Pancreas (tissue), 10 donors: Measurements from ENCODE around the gene HCN3. TPM values are rescaled to one million over a fixed set of nuclear protein-coding genes. Genes with fewer than 3 reads are reported as not detected.

ENCODE experiments used
- ATAC-seq, 4 donors: fragments of 200-7000 bp; cut with Tn5 transposase; one replicate each; pipeline versions ENCODE4 v1.8.0 to v1.9.1; 2020; ENCODE audit warnings: mild to moderate bottlenecking in 4 of 4, moderate library complexity in 4 of 4
- DNase-seq, 6 donors: peaks; one replicate each; pipeline ENCODE4 v3.0.0-alpha.2; 2020
- FAIRE-seq: peaks from 2 replicates; lab custom pipeline; 2012; peaks lifted over from hg19 to GRCh38; lab: Jason Lieb, UNC
- H3K27ac ChIP-seq, 4 donors: fragments of 200-600 bp; sonication (generic); 1 replicate in 3 of 4; 2 replicates in 1 of 4; pipeline versions ENCODE4 v1.5.0 to v1.8.0; 2020
- H3K27me3 ChIP-seq, 4 donors: fragments of 200-600 bp; one replicate each; pipeline ENCODE4 v1.8.0; 2021
- H3K36me3 ChIP-seq, 3 donors: fragments of 200-600 bp; sonication (generic) in 1 of 3; one replicate each; pipeline versions ENCODE4 v1.5.0 to v1.8.0; 2020 to 2021
- H3K4me1 ChIP-seq, 3 donors: fragments of 200-600 bp; one replicate each; pipeline ENCODE4 v1.8.0; 2021
- H3K4me3 ChIP-seq, 4 donors: fragments of 200-600 bp; sonication (generic) in 2 of 4; one replicate each; pipeline versions ENCODE4 v1.5.0 to v1.8.0; 2020 to 2021
- H3K9me3 ChIP-seq, 4 donors: fragments of 200-600 bp; one replicate each; pipeline ENCODE4 v1.8.0; 2021
- WGBS, 2 donors: extraction: QIAGEN DNeasy Blood & Tissue Kit; methylation state at CpG; one replicate each; pipeline ENCODE4 v1.1.7; 2013; 5-methylcytosine and 5-hydroxymethylcytosine counted together
- intact Hi-C, 3 donors: fragments of 100-400 bp; cut with DNase I; formaldehyde crosslinking; loops; one replicate each; pipeline versions ENCODE4 v1.11.1 to v1.14.2; 2022
- polyA plus RNA-seq, 2 donors: library from polyadenylated mRNA; stranded (reverse); fragments of 200-250 nt; gene quantifications; one replicate each; pipeline ENCODE4 v1.2.3, GENCODE V29; 2013
- total RNA-seq, 6 donors: library from RNA; stranded (reverse); fragmentation: NEBNext Ultra II Directional in 4 of 6; extraction: Animal tissue kit (Norgen Biotek cat#: 25700) in 4 of 6; gene quantifications; one replicate each; pipeline versions ENCODE4 v1.2.1 to v1.2.4, GENCODE V29; 2021 to 2023
- TF ChIP-seq, protein P1 (sequence below), 4 donors: fragments of 200-600 bp; sonication (generic) in 3 of 4; IDR thresholded peaks; one replicate each; pipeline versions ENCODE4 v1.5.0 to v1.8.0; 2021; ENCODE audit warnings: antibody characterized with exemption in 4 of 4
- donor health status: healthy with polysubstance abuse.
- donor health status: DM: no; HTN: no; CAD: no; lungs with moderate emphysema.
- donor health status: DM: no; HTN: no; CAD: no.
- donor health status: control.
- donor health status: control.
- donor health status: Bipolar disorder and iron deficiency.
- donor health status: DM: yes; HTN: yes; CAD: no.
- donor health status: DM: no; HTN: no; CAD: no.
- donor health status: DM: no; HTN: no; CAD: no.
- donor health status: DM: yes; HTN: yes; CAD: no.

HCN3 gene
- total and polyA plus RNA-seq, 8 donors, result 0.66 to 12.0 (median 1.8) TPM

DNA sequence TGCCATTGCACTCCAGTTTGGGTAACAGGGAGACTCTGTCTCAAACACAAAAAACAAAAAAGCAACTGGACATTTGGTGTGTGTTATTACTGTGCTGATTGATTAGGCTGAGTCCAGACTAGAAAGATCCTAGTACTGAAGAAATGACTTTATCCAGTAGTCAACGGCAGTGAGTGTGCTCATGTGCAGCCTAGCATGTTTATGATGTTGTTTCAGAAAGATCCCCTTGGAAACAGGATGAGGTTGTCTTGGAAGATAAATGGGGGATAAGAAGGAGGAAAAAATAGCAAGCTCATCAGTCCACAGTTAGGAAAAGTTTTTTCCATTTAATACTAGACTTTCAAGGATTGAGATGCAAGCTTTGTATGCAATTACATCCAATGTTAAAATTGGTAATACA, 57.7 kb downstream of the HCN3 start:
- no peak for ATAC-seq
- no peak overlapping the region for H3K4me3 ChIP-seq
- TF ChIP-seq, protein P1, sequence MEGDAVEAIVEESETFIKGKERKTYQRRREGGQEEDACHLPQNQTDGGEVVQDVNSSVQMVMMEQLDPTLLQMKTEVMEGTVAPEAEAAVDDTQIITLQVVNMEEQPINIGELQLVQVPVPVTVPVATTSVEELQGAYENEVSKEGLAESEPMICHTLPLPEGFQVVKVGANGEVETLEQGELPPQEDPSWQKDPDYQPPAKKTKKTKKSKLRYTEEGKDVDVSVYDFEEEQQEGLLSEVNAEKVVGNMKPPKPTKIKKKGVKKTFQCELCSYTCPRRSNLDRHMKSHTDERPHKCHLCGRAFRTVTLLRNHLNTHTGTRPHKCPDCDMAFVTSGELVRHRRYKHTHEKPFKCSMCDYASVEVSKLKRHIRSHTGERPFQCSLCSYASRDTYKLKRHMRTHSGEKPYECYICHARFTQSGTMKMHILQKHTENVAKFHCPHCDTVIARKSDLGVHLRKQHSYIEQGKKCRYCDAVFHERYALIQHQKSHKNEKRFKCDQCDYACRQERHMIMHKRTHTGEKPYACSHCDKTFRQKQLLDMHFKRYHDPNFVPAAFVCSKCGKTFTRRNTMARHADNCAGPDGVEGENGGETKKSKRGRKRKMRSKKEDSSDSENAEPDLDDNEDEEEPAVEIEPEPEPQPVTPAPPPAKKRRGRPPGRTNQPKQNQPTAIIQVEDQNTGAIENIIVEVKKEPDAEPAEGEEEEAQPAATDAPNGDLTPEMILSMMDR (IDR thresholded peaks at IDR 0.05), result no peak
- no peak for DNase-seq
- no peak for FAIRE-seq
- intact Hi-C loops, result no loop called here
- no peaks in the 10 kb centered on the region for H3K9me3 ChIP-seq
- 82 to 84% methylated on average over 1 of the region's 1 CpG for WGBS, 2 donors
- H3K27me3 ChIP-seq, result no peaks in the 10 kb centered on the region
- H3K4me1 ChIP-seq, result no peaks in the 10 kb centered on the region
- H3K36me3 ChIP-seq, result peaks cover 0 to 49% (median 11%) of the 10 kb centered on the region in 3 donors
- H3K27ac ChIP-seq, result no peak overlapping the region

Other genes starting within 250 kb of the HCN3 start
- gene DCST2, start 243.7 kb upstream of the HCN3 start, total RNA-seq, result under 1 TPM; 0.12 to 0.94 (median 0.22) TPM
- gene DCST2, start 243.7 kb upstream of the HCN3 start, polyA plus RNA-seq, result 1 to 10 TPM; 3.9 to 5.1 TPM
- gene DCST1, start 243.6 kb upstream of the HCN3 start, total RNA-seq, result under 1 TPM in 1 of 6 donors, not detected in 5; 0.14 TPM
- not detected for gene DCST1, start 243.6 kb upstream of the HCN3 start, polyA plus RNA-seq
- gene ADAM15, start 226.1 kb upstream of the HCN3 start, total RNA-seq, result 10 to 100 TPM; 23.7 to 37.6 (median 33.2) TPM
- gene ADAM15, start 226.1 kb upstream of the HCN3 start, polyA plus RNA-seq, result 100 to 1,000 TPM; 114 to 125 TPM
- 1 to 10 TPM; 2.1 to 5.6 (median 3.1) TPM for gene EFNA4, start 213.7 kb upstream of the HCN3 start, total RNA-seq
- 1 to 10 TPM; 6.0 to 6.2 TPM for gene EFNA4, start 213.7 kb upstream of the HCN3 start, polyA plus RNA-seq
- gene EFNA3, start 198.6 kb upstream of the HCN3 start, total RNA-seq, result 1 to 10 TPM in 2 of 6 donors, under 1 TPM in 4; 0.52 to 1.2 (median 0.70) TPM
- gene EFNA3, start 198.6 kb upstream of the HCN3 start, polyA plus RNA-seq, result under 1 TPM; 0.72 to 0.99 TPM
- 10 to 100 TPM; 19.5 to 45.9 (median 30.4) TPM for gene EFNA1, start 149.6 kb upstream of the HCN3 start, total RNA-seq
- 10 to 100 TPM; 47.9 to 91.7 TPM for gene EFNA1, start 149.6 kb upstream of the HCN3 start, polyA plus RNA-seq
- 10 to 100 TPM; 18.7 to 33.3 (median 26.2) TPM for gene SLC50A1, start 141.6 kb upstream of the HCN3 start, total RNA-seq
- gene SLC50A1, start 141.6 kb upstream of the HCN3 start, polyA plus RNA-seq, result 10 to 100 TPM; 32.8 to 33.0 TPM
- 10 to 100 TPM; 39.4 to 46.5 (median 42.3) TPM for gene DPM3, start 136.9 kb upstream of the HCN3 start, total RNA-seq
- 100 to 1,000 TPM; 211 to 227 TPM for gene DPM3, start 136.9 kb upstream of the HCN3 start, polyA plus RNA-seq
- gene KRTCAP2, start 104.2 kb upstream of the HCN3 start, total RNA-seq, result 100 to 1,000 TPM in 4 of 6 donors, 10 to 100 TPM in 2; 91.8 to 119 (median 102) TPM
- 100 to 1,000 TPM; 182 to 238 TPM for gene KRTCAP2, start 104.2 kb upstream of the HCN3 start, polyA plus RNA-seq
- gene TRIM46, start 103.6 kb upstream of the HCN3 start, total RNA-seq, result under 1 TPM; 0.19 to 0.59 (median 0.33) TPM
- 1 to 10 TPM; 1.2 to 4.1 TPM for gene TRIM46, start 103.6 kb upstream of the HCN3 start, polyA plus RNA-seq
- 10 to 100 TPM in 5 of 6 donors, 1 to 10 TPM in 1; 9.9 to 31.1 (median 14.6) TPM for gene THBS3, start 69.6 kb upstream of the HCN3 start, total RNA-seq
- gene THBS3, start 69.6 kb upstream of the HCN3 start, polyA plus RNA-seq, result 10 to 100 TPM; 69.1 to 78.6 TPM
- gene MTX1, start 68.8 kb upstream of the HCN3 start, total RNA-seq, result 10 to 100 TPM; 10.7 to 18.4 (median 15.7) TPM
- 10 to 100 TPM; 34.3 to 36.8 TPM for gene MTX1, start 68.8 kb upstream of the HCN3 start, polyA plus RNA-seq
- gene ENTREP3, start 22.0 kb upstream of the HCN3 start, total RNA-seq, result 10 to 100 TPM in 2 of 6 donors, 1 to 10 TPM in 4; 6.7 to 14.4 (median 8.5) TPM
- gene ENTREP3, start 22.0 kb upstream of the HCN3 start, polyA plus RNA-seq, result 10 to 100 TPM in 1 of 2 donors, 1 to 10 TPM in 1; 7.9 to 11.1 TPM
- 10 to 100 TPM; 25.1 to 33.4 (median 28.0) TPM for gene SCAMP3, start 15.1 kb upstream of the HCN3 start, total RNA-seq
- 10 to 100 TPM; 27.7 to 55.5 TPM for gene SCAMP3, start 15.1 kb upstream of the HCN3 start, polyA plus RNA-seq
- 10 to 100 TPM; 15.7 to 39.6 (median 18.7) TPM for gene CLK2, start 4.0 kb upstream of the HCN3 start, total RNA-seq
- gene CLK2, start 4.0 kb upstream of the HCN3 start, polyA plus RNA-seq, result 10 to 100 TPM; 81.1 to 89.4 TPM
- under 1 TPM in 1 of 6 donors, not detected in 5; 0.22 TPM for gene PKLR, start 24.0 kb downstream of the HCN3 start, total RNA-seq
- under 1 TPM in 1 of 2 donors, not detected in 1; 0.19 TPM for gene PKLR, start 24.0 kb downstream of the HCN3 start, polyA plus RNA-seq
- gene FDPS, start 31.4 kb downstream of the HCN3 start, total RNA-seq, result 10 to 100 TPM; 48.7 to 78.9 (median 66.2) TPM
- 100 to 1,000 TPM in 1 of 2 donors, 10 to 100 TPM in 1; 75.1 to 151 TPM for gene FDPS, start 31.4 kb downstream of the HCN3 start, polyA plus RNA-seq
- 10 to 100 TPM in 4 of 6 donors, 1 to 10 TPM in 2; 9.2 to 19.2 (median 11.6) TPM for gene RUSC1, start 43.4 kb downstream of the HCN3 start, total RNA-seq
- gene RUSC1, start 43.4 kb downstream of the HCN3 start, polyA plus RNA-seq, result 10 to 100 TPM; 23.0 to 47.2 TPM